Activated CD8-positive, alpha-beta T cell treated with anti-CD3 and anti-CD28 coated beads for 36 hours (primary cell): ENCODE data around the gene CNN2. TPM values are rescaled to one million over a fixed set of nuclear protein-coding genes. Genes with fewer than 3 reads are reported as not detected.

Source experiments
- ATAC-seq: fragments of 200-7000 bp; cut with Tn5 transposase; one replicate; pipeline ENCODE4 v1.10.0; 2021; ENCODE audit warnings: mild to moderate bottlenecking, moderate library complexity
- CTCF ChIA-PET: fragments of 350-600 bp; sonication (Branson Sonifier 250); formaldehyde crosslinking; loops from one replicate; lab custom pipeline; 2021; ENCODE audit warnings: antibody characterized with exemption; lab: Charles Lee
- POLR2A ChIA-PET: fragments of 350-600 bp; sonication (Branson Sonifier 250); formaldehyde crosslinking; loops from one replicate; lab custom pipeline; 2021; ENCODE audit warnings: antibody characterized with exemption; lab: Charles Lee
- DNase-seq: peaks from one replicate; pipeline ENCODE4 v3.0.0-alpha.2; 2020
- H3K27ac Mint-ChIP-seq: one replicate; pipeline ENCODE4 v1.8.0; 2021; ENCODE audit warnings: mild to moderate bottlenecking, mixed read lengths
- H3K27me3 Mint-ChIP-seq: one replicate; pipeline ENCODE4 v1.8.0; 2021; ENCODE audit warnings: mixed read lengths
- H3K36me3 Mint-ChIP-seq: one replicate; pipeline ENCODE4 v1.8.0; 2021; ENCODE audit warnings: low read depth, mixed read lengths
- H3K4me1 Mint-ChIP-seq: one replicate; pipeline ENCODE4 v1.8.0; 2021; ENCODE audit warnings: low read depth, mixed read lengths
- H3K4me3 Mint-ChIP-seq: one replicate; pipeline ENCODE4 v1.8.0; 2021; ENCODE audit warnings: mild to moderate bottlenecking, moderate library complexity, mixed read lengths
- H3K9me3 Mint-ChIP-seq: one replicate; pipeline ENCODE4 v1.8.0; 2021; ENCODE audit warnings: mixed read lengths
- CTCF ChIP-seq: fragments of 200-600 bp; IDR thresholded peaks from one replicate; pipeline ENCODE4 v1.8.0; 2022; ENCODE audit warnings: antibody characterized with exemption, mild to moderate bottlenecking
- intact Hi-C: fragments of 100-400 bp; cut with micrococcal nuclease; formaldehyde crosslinking; loops from one replicate; pipeline ENCODE4 v1.10.0; 2022
- total RNA-seq, 2 experiments: library from RNA; stranded (reverse); gene quantifications; one replicate each; pipeline ENCODE4 v1.2.3, GENCODE V29; 2021

The CNN2 gene
- total RNA-seq, 2 experiments from 2014 or later = 97.4 to 98.3 TPM

GRCh38 chr19:1085053-1085658, 58.7 kb downstream of the CNN2 start:
- ChIA-PET CTCF (no interaction called here), POLR2A (interaction anchor here (0.7 to 10.0 kb wide), 11 partner anchors 9 to 174 kb away, joined by 3 to 148 read pairs (median 6); partner anchors contain the start of genes ARHGAP45, CNN2 and POLR2E)
- Mint-ChIP-seq H3K4me3 (no peak overlapping the region), H3K9me3 (no peaks in the 10 kb centered on the region), H3K27me3 (no peaks in the 10 kb centered on the region), H3K36me3 (peaks cover 64% of the 10 kb centered on the region), H3K27ac (peak overlapping the region; percentile 40), H3K4me1 (peaks cover 58% of the 10 kb centered on the region)
- ATAC-seq = no peak
- intact Hi-C loops = no loop called here
- no peak for DNase-seq
- TF ChIP-seq CTCF = no peak

GRCh38 chr19:1085676-1086442, 59.5 kb downstream of the CNN2 start:
- ChIA-PET CTCF (interaction anchor here (1.1 kb wide), 1 partner anchor 155 kb away, joined by 3 read pairs; no protein-coding TSS in a partner anchor), POLR2A (interaction anchor here (1.2 to 10.0 kb wide), 11 partner anchors 9 to 176 kb away, joined by 3 to 148 read pairs (median 6); partner anchors contain the start of genes ARHGAP45, CNN2 and POLR2E)
- intact Hi-C loops = no loop called here
- TF ChIP-seq CTCF = no peak
- no peak overlapping the region for H3K27ac Mint-ChIP-seq
- peaks cover 56% of the 10 kb centered on the region for H3K4me1 Mint-ChIP-seq
- no peaks in the 10 kb centered on the region for H3K27me3 Mint-ChIP-seq
- ATAC-seq (no peak), DNase-seq (no peak)
- peaks cover 60% of the 10 kb centered on the region for H3K36me3 Mint-ChIP-seq
- H3K9me3 Mint-ChIP-seq = no peaks in the 10 kb centered on the region
- H3K4me3 Mint-ChIP-seq = no peak overlapping the region

- H3K4me1 Mint-ChIP-seq = peaks cover 57% of the 10 kb centered on the region
- no peak for TF ChIP-seq CTCF
- no peak for ATAC-seq
- intact Hi-C loops = no loop called here
- H3K36me3 Mint-ChIP-seq = peaks cover 58% of the 10 kb centered on the region
- no peak overlapping the region for H3K27ac Mint-ChIP-seq
- POLR2A ChIA-PET = interaction anchor here (1.2 to 10.0 kb wide), 10 partner anchors 8 to 175 kb away, joined by 3 to 148 read pairs (median 6); partner anchors contain the start of genes ARHGAP45, CNN2 and POLR2E
- CTCF ChIA-PET = interaction anchor here (1.1 to 2.4 kb wide), 2 partner anchors 20 to 154 kb away, joined by 3 to 10 read pairs; partner anchors contain the start of gene ARHGAP45
- no peaks in the 10 kb centered on the region for H3K27me3 Mint-ChIP-seq
- no peaks in the 10 kb centered on the region for H3K9me3 Mint-ChIP-seq
- H3K4me3 Mint-ChIP-seq = no peak overlapping the region
- no peak for DNase-seq
Observed at GRCh38 chr19:1086613-1087012, 60.2 kb downstream of the CNN2 start.

- intact Hi-C loops = no loop called here
- ATAC-seq (peak; percentile 15), DNase-seq (peak; percentile 55)
- H3K27ac Mint-ChIP-seq = peak overlapping the region; percentile 84
- H3K36me3 Mint-ChIP-seq = peaks cover 55% of the 10 kb centered on the region
- H3K27me3 Mint-ChIP-seq = no peaks in the 10 kb centered on the region
- no peaks in the 10 kb centered on the region for H3K9me3 Mint-ChIP-seq
- peak overlapping the region; percentile 2 for H3K4me3 Mint-ChIP-seq
- H3K4me1 Mint-ChIP-seq = peaks cover 58% of the 10 kb centered on the region
- no peak for TF ChIP-seq CTCF
- POLR2A ChIA-PET = interaction anchor here (0.6 to 8.1 kb wide), 11 partner anchors 13 to 133 kb away, joined by 3 to 148 read pairs (median 4); partner anchors contain the start of gene CNN2
- CTCF ChIA-PET = interaction anchor here (1.0 to 2.4 kb wide), 6 partner anchors 11 to 153 kb away, joined by 3 to 10 read pairs (median 4); partner anchors contain the start of genes ARHGAP45 and ATP5F1D
Observed at GRCh38 chr19:1087813-1088415, 61.5 kb downstream of the CNN2 start.
